NCI-H345 treated with DMSO at 0.1 percent for 48 hours (cell line): ENCODE measurements around the gene SHOC2.

Experiments
- DNase-seq: peaks from one replicate; lab custom pipeline; 2025; ENCODE audit not compliant: unreplicated experiment; lab: John Stamatoyannopoulos, UW

SHOC2 gene

GRCh38 chr10:110944792-110945396 is 25.5 kb downstream of the SHOC2 start:
- DNase-seq = no peak

GRCh38 chr10:110946496-110946895 is 27.1 kb downstream of the SHOC2 start:
- no peak for DNase-seq

- no peak for DNase-seq
Observed at GRCh38 chr10:110947061-110947595, 27.7 kb downstream of the SHOC2 start.

- DNase-seq = no peak
Observed at GRCh38 chr10:110951381-110951780, 32.0 kb downstream of the SHOC2 start.

GRCh38 chr10:110957606-110958005 is 38.2 kb downstream of the SHOC2 start:
- DNase-seq = no peak

- DNase-seq = no peak
Observed at GRCh38 chr10:110959379-110960332, 40.3 kb downstream of the SHOC2 start.

GRCh38 chr10:110960333-110960712 is 40.9 kb downstream of the SHOC2 start:
- no peak for DNase-seq

- no peak for DNase-seq
Observed at GRCh38 chr10:110962443-110962842, 43.0 kb downstream of the SHOC2 start.

GRCh38 chr10:110963162-110963561 is 43.8 kb downstream of the SHOC2 start:
- no peak for DNase-seq

GRCh38 chr10:110964681-110965080 is 45.3 kb downstream of the SHOC2 start:
- DNase-seq = no peak

- no peak for DNase-seq
Observed at GRCh38 chr10:110965216-110965615, 45.8 kb downstream of the SHOC2 start.

- no peak for DNase-seq
Observed at GRCh38 chr10:110966146-110966545, 46.7 kb downstream of the SHOC2 start.

GRCh38 chr10:110967009-110967630 is 47.7 kb downstream of the SHOC2 start:
- DNase-seq = no peak

- no peak for DNase-seq
Observed at GRCh38 chr10:110967645-110968044, 48.2 kb downstream of the SHOC2 start.

- DNase-seq = no peak
Observed at GRCh38 chr10:110969183-110969582, 49.8 kb downstream of the SHOC2 start.

- DNase-seq = no peak
Observed at GRCh38 chr10:110971638-110972037, 52.2 kb downstream of the SHOC2 start.

- no peak for DNase-seq
Observed at GRCh38 chr10:110972231-110973134, 53.1 kb downstream of the SHOC2 start.

GRCh38 chr10:110973400-110973799 is 54.0 kb downstream of the SHOC2 start:
- DNase-seq = no peak

- DNase-seq = no peak
Observed at GRCh38 chr10:110976577-110976976, 57.2 kb downstream of the SHOC2 start.

- no peak for DNase-seq
Observed at GRCh38 chr10:110977662-110978061, 58.3 kb downstream of the SHOC2 start.

- no peak for DNase-seq
Observed at GRCh38 chr10:110978204-110978603, 58.8 kb downstream of the SHOC2 start.
